ENCODE data around the gene COL15A1.

- TF ChIP-seq JUN (CRISPR knock-in tag; IDR thresholded peaks at IDR 0.05) (no peak), SP1 (CRISPR knock-in tag; conservative IDR thresholded peaks at IDR 0.05) (no peak), ATF2 (CRISPR knock-in tag; IDR thresholded peaks at IDR 0.05; ENCODE audit: borderline replicate concordance, low read depth) (no peak), CTCF (IDR thresholded peaks at IDR 0.05) (no peak), ATF3 (CRISPR knock-in tag; conservative IDR thresholded peaks at IDR 0.05) (no peak), TCF7 (CRISPR knock-in tag; IDR thresholded peaks at IDR 0.05; ENCODE audit: low read depth) (no peak), CBFB (CRISPR knock-in tag; IDR thresholded peaks at IDR 0.05; ENCODE audit: low read depth) (no peak), TEAD4 (CRISPR knock-in tag; IDR thresholded peaks at IDR 0.05) (no peak)
Observed at GRCh38 chr9:98896632-98897031, 47.1 kb upstream of the COL15A1 start.

All from WTC11 (cell line).